Right lobe of liver (tissue), 6 donors: Measurements from ENCODE around the gene CDK1. TPM values are rescaled to one million over a fixed set of nuclear protein-coding genes. Genes with fewer than 3 reads are reported as not detected.
A peak's percentile ranks its signal among the peaks of the same experiment; 100 is the strongest.

ENCODE experiments used
- ATAC-seq, 4 donors: fragments of 200-7000 bp; cut with Tn5 transposase; one replicate each; pipeline ENCODE4 v1.9.1; 2020; ENCODE audit warnings: mild to moderate bottlenecking in 4 of 4, moderate library complexity in 4 of 4
- DNase-seq, 3 donors: peaks; one replicate each; pipeline ENCODE4 v3.0.0-alpha.2; 2020
- H3K27ac ChIP-seq, 3 donors: fragments of 200-600 bp; one replicate each; pipeline ENCODE4 v1.8.0; 2022
- H3K27me3 ChIP-seq, 2 donors: fragments of 200-600 bp; one replicate each; pipeline ENCODE4 v1.8.0; 2022
- H3K36me3 ChIP-seq, 4 donors: fragments of 200-600 bp; sonication (generic) in 1 of 4; one replicate each; pipeline versions ENCODE4 v1.5.1 to v1.8.0; 2017 to 2022; ENCODE audit warnings: control low read depth in 1 of 4
- H3K4me1 ChIP-seq, 4 donors: fragments of 200-600 bp; sonication (generic) in 1 of 4; one replicate each; pipeline versions ENCODE4 v1.5.1 to v1.8.0; 2017 to 2022; ENCODE audit warnings: control low read depth in 1 of 4
- H3K4me3 ChIP-seq, 3 donors: fragments of 200-600 bp; one replicate each; pipeline ENCODE4 v1.8.0; 2022
- H3K9me3 ChIP-seq, 4 donors: fragments of 200-600 bp; sonication (generic) in 1 of 4; one replicate each; pipeline versions ENCODE4 v1.5.1 to v1.8.0; 2017 to 2022; ENCODE audit warnings: control low read depth in 1 of 4
- CTCF ChIP-seq, 4 donors: fragments of 200-600 bp in 3 of 4; fragments of 450-650 bp in 1 of 4; IDR thresholded peaks; one replicate each; pipeline versions ENCODE4 v1.5.1 to v1.8.0; 2016 to 2022; ENCODE audit warnings: antibody characterized with exemption in 4 of 4, mild to moderate bottlenecking in 2 of 4
- POLR2A ChIP-seq: fragments of 450-650 bp; IDR thresholded peaks from one replicate; pipeline ENCODE4 v1.6.1; 2017; ENCODE audit warnings: antibody characterized with exemption, mild to moderate bottlenecking
- WGBS: methylation state at CpG from one replicate; pipeline ENCODE4 v1.1.6; 2018; ENCODE audit warnings: low coverage, low lambda C conversion rate; ENCODE audit not compliant: insufficient coverage; ENCODE audit errors: missing lambda C conversion rate; 5-methylcytosine and 5-hydroxymethylcytosine counted together
- intact Hi-C, 2 donors: fragments of 100-400 bp; cut with DNase I; formaldehyde crosslinking; loops; one replicate each; pipeline versions ENCODE4 v1.11.2 to v1.14.1; 2022
- total RNA-seq, 6 experiments: library from RNA; depleted of rRNA in 2 of 6; stranded (reverse); fragments of >200 nt in 2 of 6; fragmentation: NEBNext Ultra II Directional in 3 of 6; extraction: Animal tissue kit (Norgen Biotek cat#: 25700) in 3 of 6; gene quantifications; one replicate each; pipeline versions ENCODE4 v1.1.0 to v1.2.4, GENCODE V29; 2016 to 2023
- donor health status: DM: no; HTN: yes; CAD: no.
- donor health status: DM: no; HTN: no; CAD: no.
- donor health status: DM: no; HTN: no; CAD: no.
- donor health status: DM: no; HTN: yes; CAD: no.
- donor health status: DM: no; HTN: yes; CAD: no.

The CDK1 gene
- total RNA-seq, 6 experiments from 2014 or later = 1.2 to 3.6 (median 3.0) TPM; not detected in 1

GRCh38 chr10:60818134-60818770 lies 40.0 kb downstream of the CDK1 start:
- no peak overlapping the region for H3K4me3 ChIP-seq
- WGBS = 55% methylated on average over 3 of the region's 3 CpGs
- H3K36me3 ChIP-seq = no peaks in the 10 kb centered on the region
- ATAC-seq (no peak), DNase-seq (no peak)
- peaks cover 0 to 7% (median 0%) of the 10 kb centered on the region in 4 donors for H3K4me1 ChIP-seq
- no peaks in the 10 kb centered on the region for H3K9me3 ChIP-seq
- no peak for TF ChIP-seq POLR2A
- TF ChIP-seq CTCF (IDR thresholded peaks at IDR 0.05) = no peak
- intact Hi-C loops = loop anchor here (5.0 to 10.0 kb wide), 2 partner anchors 149 to 467 kb away; no protein-coding TSS in a partner anchor
- H3K27me3 ChIP-seq = no peaks in the 10 kb centered on the region
- H3K27ac ChIP-seq = peak overlapping the region in 1 of 3 donors; percentile 15

GRCh38 chr10:60819271-60819670 lies 41.0 kb downstream of the CDK1 start:
- TF ChIP-seq POLR2A (no peak), CTCF (IDR thresholded peaks at IDR 0.05) (no peak)
- Histone ChIP-seq H3K27ac (no peak overlapping the region), H3K36me3 (no peaks in the 10 kb centered on the region), H3K4me1 (peaks cover 0 to 7% (median 0%) of the 10 kb centered on the region in 4 donors), H3K4me3 (no peak overlapping the region), H3K9me3 (no peaks in the 10 kb centered on the region), H3K27me3 (no peaks in the 10 kb centered on the region)
- 66% methylated on average over 6 of the region's 6 CpGs for WGBS
- no peak for ATAC-seq
- no peak for DNase-seq
- intact Hi-C loops = loop anchor here (5.0 to 10.0 kb wide), 2 partner anchors 148 to 466 kb away; no protein-coding TSS in a partner anchor

GRCh38 chr10:60820093-60820754 lies 41.9 kb downstream of the CDK1 start:
- peak; percentile 14 to 21 (median 17) for TF ChIP-seq CTCF (IDR thresholded peaks at IDR 0.05)
- no peak for TF ChIP-seq POLR2A
- no peaks in the 10 kb centered on the region for H3K27me3 ChIP-seq
- peaks cover 0 to 7% (median 0%) of the 10 kb centered on the region in 4 donors for H3K4me1 ChIP-seq
- intact Hi-C loops = no loop called here
- no peak overlapping the region for H3K27ac ChIP-seq
- H3K9me3 ChIP-seq = no peaks in the 10 kb centered on the region
- 26% methylated on average over 3 of the region's 6 CpGs for WGBS
- H3K4me3 ChIP-seq = no peak overlapping the region
- peak; percentile 18 to 70 (median 46) for ATAC-seq
- no peak for DNase-seq
- H3K36me3 ChIP-seq = no peaks in the 10 kb centered on the region

GRCh38 chr10:60821656-60822055 lies 43.4 kb downstream of the CDK1 start:
- WGBS = 44% methylated on average over 2 of the region's 2 CpGs
- intact Hi-C loops = no loop called here
- no peak for ATAC-seq

More at GRCh38 chr10:60821656-60822055, 43.4 kb downstream of the CDK1 start:
- Histone ChIP-seq H3K4me1 (peaks cover 0 to 7% (median 0%) of the 10 kb centered on the region in 4 donors), H3K9me3 (no peaks in the 10 kb centered on the region), H3K27me3 (no peaks in the 10 kb centered on the region), H3K27ac (no peak overlapping the region), H3K4me3 (no peak overlapping the region), H3K36me3 (no peaks in the 10 kb centered on the region)
- TF ChIP-seq CTCF (IDR thresholded peaks at IDR 0.05) (no peak), POLR2A (no peak)
- DNase-seq = no peak
